PC-3 (cell line): Measurements from ENCODE around the gene UBL7. TPM values are rescaled to one million over a fixed set of nuclear protein-coding genes. Genes with fewer than 3 reads are reported as not detected.

Source experiments
- ATAC-seq: fragments of 200-7000 bp; cut with Tn5 transposase; 2 replicates; pipeline ENCODE4 v1.9.1; 2020; ENCODE audit warnings: mild to moderate bottlenecking, moderate library complexity
- BruUV-seq: library from RNA; stranded (reverse); fragments of 400-500 nt; replicated peaks from 2 replicates; lab custom pipeline; 2021; lab: Mats Ljungman, UMichigan
- CTCF ChIA-PET: fragments of 300-600 bp; sonication (Branson Sonifier 250); formaldehyde crosslinking; loops from one replicate; lab custom pipeline; 2022; ENCODE audit warnings: antibody characterized with exemption; lab: Charles Lee
- POLR2A ChIA-PET: fragments of 300-600 bp; sonication (Branson Sonifier 250); formaldehyde crosslinking; loops from one replicate; lab custom pipeline; 2022; ENCODE audit warnings: antibody characterized with exemption; ENCODE audit not compliant: unreplicated experiment; lab: Charles Lee
- DNase-seq: peaks from one replicate; pipeline ENCODE4 v3.0.0-alpha.2; 2015
- H2AFZ ChIP-seq: fragments of 300-600 bp; sonication (generic); 2 replicates; pipeline ENCODE4 v1.6.0; 2016; ENCODE audit warnings: antibody characterized with exemption, low read length
- H3F3A ChIP-seq: fragments of 300-600 bp; sonication (generic); one replicate; pipeline ENCODE4 v1.6.0; 2017; ENCODE audit warnings: antibody characterized with exemption, low read length, control low read depth, mild to moderate bottlenecking; ENCODE audit not compliant: unreplicated experiment
- H3K27ac ChIP-seq: fragments of 300-600 bp; sonication (generic); 2 replicates; pipeline ENCODE4 v1.5.1; 2016; ENCODE audit warnings: mild to moderate bottlenecking, low read length
- H3K27me3 ChIP-seq: fragments of 300-600 bp; sonication (generic); 2 replicates; pipeline ENCODE4 v1.6.1; 2016; ENCODE audit warnings: low read length, mixed read lengths
- H3K36me3 ChIP-seq: fragments of 300-600 bp; sonication (generic); 2 replicates; pipeline ENCODE4 v1.6.1; 2016; ENCODE audit warnings: low read depth, mixed run types, low read length, mixed read lengths
- H3K4me1 ChIP-seq: fragments of 300-600 bp; sonication (generic); 2 replicates; pipeline ENCODE4 v1.5.1; 2016; ENCODE audit warnings: low read length; ENCODE audit not compliant: insufficient read depth
- H3K4me2 ChIP-seq: fragments of 300-600 bp; sonication (generic); 2 replicates; pipeline ENCODE4 v1.6.0; 2016; ENCODE audit warnings: low read length
- H3K4me3 ChIP-seq: fragments of 300-600 bp; sonication (generic); 2 replicates; pipeline ENCODE4 v1.5.1; 2016; ENCODE audit warnings: mild to moderate bottlenecking, low read length, mixed read lengths
- H3K79me2 ChIP-seq: fragments of 300-600 bp; sonication (generic); 2 replicates; pipeline ENCODE4 v1.6.1; 2017; ENCODE audit warnings: low read length, mixed read lengths
- H3K9ac ChIP-seq: fragments of 300-600 bp; sonication (generic); 2 replicates; pipeline ENCODE4 v1.6.0; 2016; ENCODE audit warnings: mild to moderate bottlenecking, low read length
- H3K9me2 ChIP-seq: fragments of 300-600 bp; sonication (generic); replicated peaks from 2 replicates; pipeline ENCODE4 v1.6.1; 2016; ENCODE audit warnings: mixed run types, low read length, mixed read lengths
- H3K9me3 ChIP-seq: fragments of 300-600 bp; sonication (generic); 2 replicates; pipeline ENCODE4 v1.6.1; 2016; ENCODE audit warnings: low read length, mixed read lengths
- H4K20me1 ChIP-seq: fragments of 300-600 bp; sonication (generic); 2 replicates; pipeline ENCODE4 v1.6.1; 2016; ENCODE audit warnings: low read length, mixed read lengths
- EZH2 ChIP-seq: fragments of 300-600 bp; sonication (generic); IDR thresholded peaks from one replicate; pipeline ENCODE4 v1.6.1; 2017; ENCODE audit warnings: antibody characterized with exemption, mild to moderate bottlenecking, low read length; ENCODE audit not compliant: unreplicated experiment
- EZH2phosphoT487 ChIP-seq: fragments of 300-600 bp; sonication (generic); IDR thresholded peaks from 2 replicates; pipeline ENCODE4 v1.6.1; 2018; ENCODE audit warnings: mild to moderate bottlenecking, antibody characterized with exemption, low read length, borderline replicate concordance
- intact Hi-C: fragments of 100-400 bp; cut with micrococcal nuclease; formaldehyde crosslinking; loops from 2 replicates; pipeline ENCODE4 v1.9.0; 2023
- total RNA-seq: library from RNA; depleted of rRNA; stranded (reverse); fragments of >200 nt; gene quantifications from 2 replicates; pipeline ENCODE4 v1.2.3, GENCODE V29; 2014
- TF ChIP-seq, protein P1 (sequence below): fragments of 300-600 bp; sonication (generic); conservative IDR thresholded peaks from 2 replicates; pipeline ENCODE4 v1.5.1; 2017; ENCODE audit warnings: antibody characterized with exemption, low read depth, mild to moderate bottlenecking, low read length

Gene UBL7
- total RNA-seq, 1 experiment from 2014 or later: 57.1 TPM

- no TSS peak for BruUV-seq
- H3K9me3 ChIP-seq: 0 out of 2 replicates have a peak, but pooled peaks cover 4% of the 10 kb centered on the region
- H3K4me3 ChIP-seq: no peak overlapping the region
- H3K9ac ChIP-seq: no peak overlapping the region
- peaks cover 4% of the 10 kb centered on the region; the same call in 1 of the 2 replicates for H3K36me3 ChIP-seq
- DNase-seq (no peak), ATAC-seq (no peak)
- no peaks in the 10 kb centered on the region for H3F3A ChIP-seq
- ChIA-PET CTCF (no interaction called here), POLR2A (no interaction called here)
- peaks cover 36% of the 10 kb centered on the region for H3K79me2 ChIP-seq
- 0 out of 2 replicates have a peak overlapping the region, but pooled peaks have one; percentile 97 for H3K4me2 ChIP-seq
- TF ChIP-seq EZH2phosphoT487: no peak
- TF ChIP-seq, protein P1, sequence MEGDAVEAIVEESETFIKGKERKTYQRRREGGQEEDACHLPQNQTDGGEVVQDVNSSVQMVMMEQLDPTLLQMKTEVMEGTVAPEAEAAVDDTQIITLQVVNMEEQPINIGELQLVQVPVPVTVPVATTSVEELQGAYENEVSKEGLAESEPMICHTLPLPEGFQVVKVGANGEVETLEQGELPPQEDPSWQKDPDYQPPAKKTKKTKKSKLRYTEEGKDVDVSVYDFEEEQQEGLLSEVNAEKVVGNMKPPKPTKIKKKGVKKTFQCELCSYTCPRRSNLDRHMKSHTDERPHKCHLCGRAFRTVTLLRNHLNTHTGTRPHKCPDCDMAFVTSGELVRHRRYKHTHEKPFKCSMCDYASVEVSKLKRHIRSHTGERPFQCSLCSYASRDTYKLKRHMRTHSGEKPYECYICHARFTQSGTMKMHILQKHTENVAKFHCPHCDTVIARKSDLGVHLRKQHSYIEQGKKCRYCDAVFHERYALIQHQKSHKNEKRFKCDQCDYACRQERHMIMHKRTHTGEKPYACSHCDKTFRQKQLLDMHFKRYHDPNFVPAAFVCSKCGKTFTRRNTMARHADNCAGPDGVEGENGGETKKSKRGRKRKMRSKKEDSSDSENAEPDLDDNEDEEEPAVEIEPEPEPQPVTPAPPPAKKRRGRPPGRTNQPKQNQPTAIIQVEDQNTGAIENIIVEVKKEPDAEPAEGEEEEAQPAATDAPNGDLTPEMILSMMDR: no peak
- no peak for TF ChIP-seq EZH2
- intact Hi-C loops: loop anchor here (5.0 kb wide), 1 partner anchor 79 kb away; the partner anchor contains the start of gene ARID3B
- no peaks in the 10 kb centered on the region for H3K27me3 ChIP-seq
- no peak overlapping the region for H3K27ac ChIP-seq
- H2AFZ ChIP-seq: no peak overlapping the region
- H4K20me1 ChIP-seq: no peaks in the 10 kb centered on the region
- H3K4me1 ChIP-seq: 0 out of 2 replicates have a peak, but pooled peaks cover 5% of the 10 kb centered on the region
- no peaks in the 10 kb centered on the region for H3K9me2 ChIP-seq
Measured at GRCh38 chr15:74463634-74464033, 2.7 kb upstream of the UBL7 start.

DNA sequence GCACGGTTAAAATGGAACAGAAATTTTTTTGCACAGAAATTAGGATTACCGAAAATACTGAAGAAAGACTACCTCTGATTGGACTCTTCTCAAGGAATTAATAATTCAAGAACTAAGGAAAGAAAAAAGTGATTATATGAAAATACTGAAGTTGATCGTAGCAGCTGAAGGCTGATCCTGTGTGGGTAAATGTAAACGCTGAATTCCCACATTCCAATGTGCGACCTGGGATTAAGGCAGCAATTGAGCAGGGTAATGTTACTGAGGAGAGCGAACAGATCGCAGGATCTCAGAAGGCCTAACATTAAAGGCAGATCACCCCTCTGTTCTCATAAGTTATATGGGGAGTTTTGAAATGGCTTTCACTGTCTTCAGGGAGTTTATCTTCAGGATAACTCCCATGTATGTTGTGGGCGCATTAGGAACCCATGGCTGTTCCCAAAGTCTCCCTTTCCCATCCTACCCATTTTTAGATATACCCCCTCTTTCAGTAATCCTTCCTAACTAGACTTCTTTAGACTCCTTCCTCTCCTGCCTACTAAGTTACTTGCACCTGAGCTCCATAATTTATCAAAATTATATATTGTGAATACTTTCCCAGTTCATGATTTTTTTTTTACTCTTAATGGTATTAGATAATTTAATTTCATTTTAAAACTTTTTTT, 1.0 kb upstream of the UBL7 start:
- Histone ChIP-seq H3K4me2 (peak overlapping the region; percentile 97), H3K79me2 (peaks cover 36% of the 10 kb centered on the region), H2AFZ (peak overlapping the region; percentile 88), H3K4me1 (0 out of 2 replicates have a peak, but pooled peaks cover 5% of the 10 kb centered on the region), H3K27ac (peak overlapping the region; percentile 57), H4K20me1 (no peaks in the 10 kb centered on the region), H3K9me2 (no peaks in the 10 kb centered on the region), H3K9ac (peak overlapping the region; percentile 75), H3K4me3 (peak overlapping the region; percentile 85), H3K9me3 (0 out of 2 replicates have a peak, but pooled peaks cover 4% of the 10 kb centered on the region), H3F3A (no peaks in the 10 kb centered on the region), H3K36me3 (peaks cover 4% of the 10 kb centered on the region; the same call in 1 of the 2 replicates), H3K27me3 (no peaks in the 10 kb centered on the region)
- BruUV-seq: no TSS peak
- intact Hi-C loops: loop anchor here (1.0 to 5.0 kb wide), 3 partner anchors 80 to 155 kb away; partner anchors contain the start of gene ARID3B
- ATAC-seq (0 out of 2 replicates have a peak, but pooled peaks have one; percentile 18), DNase-seq (peak; percentile 27)
- CTCF ChIA-PET: interaction anchor here (0.7 kb wide), 1 partner anchor 53 kb away, joined by 3 read pairs; no protein-coding TSS in a partner anchor
- POLR2A ChIA-PET: interaction anchor here (0.7 kb wide), 1 partner anchor 155 kb away, joined by 5 read pairs; no protein-coding TSS in a partner anchor
- TF ChIP-seq EZH2: no peak
- TF ChIP-seq, protein P1: no peak
- TF ChIP-seq EZH2phosphoT487: no peak
